DLD1 (cell line): ENCODE measurements around the gene MMRN2.
"Not testable (repeated sequence)": the region's sequence is repeated elsewhere in the genome, so short reads cannot be mapped to it uniquely, and the experiment has no call there.

ENCODE experiments used
- in situ Hi-C: cut with HindIII; loops from 2 replicates; pipeline ENCODE4 v1.10.0; 2017; ENCODE audit warnings: low sequenced_read_pairs

The MMRN2 gene

DNA sequence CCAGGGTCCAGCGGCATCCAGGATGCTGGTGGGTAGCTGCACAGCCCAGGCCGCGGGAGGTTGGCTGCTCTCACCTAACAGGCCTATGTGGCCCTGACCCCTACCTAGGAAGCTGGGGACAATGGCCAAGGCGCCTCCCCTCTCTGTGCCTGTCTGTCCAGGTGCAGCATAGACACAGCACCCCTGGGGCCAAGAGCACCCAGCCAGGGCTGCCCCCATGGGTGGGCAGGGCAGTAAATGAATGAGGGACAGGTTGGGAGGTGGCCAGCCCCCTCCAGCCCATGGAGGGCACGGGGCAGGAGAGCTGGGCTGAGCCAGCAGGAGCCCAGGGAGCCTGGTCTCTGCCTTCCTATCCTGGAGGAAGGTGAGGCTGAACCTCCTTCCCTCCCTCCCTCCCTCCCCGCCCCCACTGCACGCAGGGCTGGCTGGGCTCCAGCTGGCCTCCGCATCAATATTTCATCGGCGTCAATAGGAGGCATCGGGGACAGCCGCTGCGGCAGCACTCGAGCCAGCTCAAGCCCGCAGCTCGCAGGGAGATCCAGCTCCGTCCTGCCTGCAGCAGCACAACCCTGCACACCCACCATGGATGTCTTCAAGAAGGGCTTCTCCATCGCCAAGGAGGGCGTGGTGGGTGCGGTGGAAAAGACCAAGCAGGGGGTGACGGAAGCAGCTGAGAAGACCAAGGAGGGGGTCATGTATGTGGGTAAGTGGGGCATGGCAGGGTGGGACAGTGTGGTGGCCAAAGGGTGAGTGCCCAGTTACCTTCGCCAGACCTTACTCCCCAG, 893 bp upstream of the MMRN2 start, which contains the start of gene SNCG:
Gene SNCG, plus strand, starts transcription at position 484 of the 785 bp plus-strand sequence. Its CDS starts 99 bp downstream, at position 583.
- in situ Hi-C loops, result no loop called here

DNA sequence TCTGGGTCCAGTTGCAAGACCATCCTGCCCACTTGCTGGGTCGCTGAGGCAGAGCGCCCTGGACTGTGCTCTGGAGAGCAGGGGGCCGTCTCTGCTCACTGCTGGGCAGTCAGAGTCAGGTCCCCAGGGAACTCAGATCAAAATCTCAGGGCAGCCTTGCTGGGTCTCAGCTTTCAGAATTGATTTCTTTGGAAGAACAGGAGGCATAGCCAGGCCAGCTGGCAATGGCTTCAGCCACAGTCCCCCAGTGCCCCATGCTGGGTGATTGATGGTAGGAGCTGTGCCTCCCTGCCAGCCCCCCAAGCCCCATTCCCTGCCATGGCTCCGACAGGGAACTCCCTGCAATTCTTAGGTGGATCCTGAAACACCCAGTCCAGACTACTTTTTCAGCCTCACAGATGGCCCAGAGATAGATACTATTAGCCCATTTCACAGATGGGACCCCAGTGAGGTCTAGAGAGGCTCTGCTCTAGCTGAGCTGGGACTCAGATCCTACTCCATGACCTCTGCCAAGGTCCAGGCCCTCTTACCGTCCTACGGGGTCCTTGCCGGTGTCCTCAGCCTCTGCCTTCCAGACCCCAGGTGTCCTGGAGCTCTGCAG, 467 bp downstream of the MMRN2 start:
- in situ Hi-C loops, result no loop called here

DNA sequence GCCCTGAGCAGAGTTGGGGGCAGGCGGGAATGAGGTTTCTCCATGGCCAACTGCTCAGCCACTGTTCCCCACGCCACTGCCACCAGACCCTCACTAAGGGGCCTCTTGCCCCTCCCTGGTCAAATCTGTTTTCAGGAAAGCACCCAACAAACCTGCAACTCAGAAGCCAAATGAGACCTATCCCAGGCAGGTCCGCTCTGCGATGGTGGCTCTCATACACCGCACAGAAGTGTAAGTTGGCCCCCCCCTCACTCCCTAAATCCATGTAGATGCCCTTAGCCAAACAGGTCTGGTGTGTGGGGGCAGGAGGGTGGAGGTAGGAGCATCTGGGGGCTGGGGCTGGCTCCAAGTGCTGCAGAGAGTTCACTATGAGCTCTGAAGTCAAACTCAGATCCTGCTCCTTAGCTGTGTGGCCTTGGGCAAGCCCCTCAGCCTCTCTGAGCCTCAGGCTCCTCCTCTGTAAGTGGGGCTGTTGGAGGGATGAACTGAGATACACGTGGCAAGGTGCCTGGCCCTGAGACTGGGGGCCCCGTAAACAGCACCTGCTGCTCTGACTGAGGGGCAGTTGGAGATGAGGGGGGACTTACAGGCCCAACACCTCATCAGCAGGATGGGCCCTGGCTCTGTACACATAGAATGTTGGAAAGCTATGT, 1.1 kb downstream of the MMRN2 start:
- in situ Hi-C loops, result no loop called here

DNA sequence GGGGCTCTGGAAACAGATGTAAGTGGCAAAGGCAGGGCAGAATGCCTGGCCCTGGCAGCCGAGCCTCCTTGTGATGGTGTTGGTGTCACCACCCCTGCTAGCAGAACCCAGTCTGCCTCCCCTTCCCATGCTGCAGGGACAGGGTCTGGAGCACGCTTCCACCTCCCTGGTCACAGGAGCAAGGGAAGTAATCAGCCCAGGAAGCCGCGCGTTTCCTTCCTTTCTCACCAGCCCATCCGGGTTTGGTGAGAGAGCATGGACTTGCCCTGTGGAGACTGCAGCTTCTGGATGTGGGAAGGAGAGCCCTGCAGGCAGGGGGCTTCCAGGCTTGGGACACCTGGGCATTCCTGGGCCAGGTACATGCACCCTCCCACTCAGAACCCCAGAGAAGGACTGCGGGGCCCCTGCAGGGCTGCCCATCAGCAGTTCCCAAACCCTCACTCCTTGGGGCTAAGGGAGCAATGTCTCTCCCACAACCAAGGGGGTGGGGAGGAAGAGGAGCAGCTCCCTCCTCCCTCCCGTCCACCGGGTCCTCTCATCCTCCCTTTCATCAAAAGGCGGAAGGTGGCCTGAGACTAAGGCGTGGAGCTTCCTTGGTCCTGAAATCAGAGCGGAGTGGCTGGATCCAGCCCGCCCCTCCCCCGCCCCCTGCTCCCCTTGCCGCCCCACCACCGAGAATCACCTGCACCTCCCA, 1.8 kb downstream of the MMRN2 start:
- in situ Hi-C loops, result no loop called here

DNA sequence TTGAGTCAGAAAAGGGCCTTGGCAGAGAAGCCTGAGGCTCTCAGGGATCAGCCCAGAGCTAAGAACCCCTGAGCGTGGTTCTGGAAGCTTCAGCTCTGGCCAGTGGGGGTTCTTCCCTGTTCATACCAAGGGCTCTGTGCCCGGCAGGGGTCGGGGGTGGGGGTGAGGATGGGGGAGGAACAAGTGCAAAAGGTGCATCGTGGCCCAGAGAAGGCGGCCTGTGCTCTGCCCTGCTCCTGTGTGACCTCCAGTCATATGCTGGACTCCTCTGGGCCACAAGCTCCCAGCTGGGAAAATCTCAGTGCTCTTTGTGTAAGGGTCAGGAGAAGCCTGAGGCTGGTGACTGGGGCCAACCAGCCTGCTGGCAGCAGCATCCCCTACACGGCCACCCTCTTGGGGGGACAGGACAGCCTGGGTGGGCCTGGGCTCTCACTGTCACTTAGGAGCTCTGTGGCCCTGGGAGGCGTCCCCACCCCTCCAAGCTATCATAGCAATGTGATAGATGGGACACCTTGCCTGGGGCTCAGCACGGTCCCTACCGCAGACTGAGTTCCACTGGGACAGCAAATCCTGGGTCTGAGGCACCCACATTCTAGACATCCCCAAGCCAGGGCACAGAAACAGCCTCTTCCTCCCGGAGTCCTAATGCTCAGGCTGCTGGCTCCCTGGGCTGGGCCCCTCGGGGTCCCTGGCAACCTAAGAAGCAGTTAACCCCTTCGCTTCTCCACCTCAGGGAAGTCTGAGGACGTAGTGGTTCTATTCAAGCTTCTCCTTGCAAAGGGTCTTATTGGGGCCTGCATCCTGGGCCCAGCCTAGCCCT, 2.5 kb downstream of the MMRN2 start:
- in situ Hi-C loops, result no loop called here

DNA sequence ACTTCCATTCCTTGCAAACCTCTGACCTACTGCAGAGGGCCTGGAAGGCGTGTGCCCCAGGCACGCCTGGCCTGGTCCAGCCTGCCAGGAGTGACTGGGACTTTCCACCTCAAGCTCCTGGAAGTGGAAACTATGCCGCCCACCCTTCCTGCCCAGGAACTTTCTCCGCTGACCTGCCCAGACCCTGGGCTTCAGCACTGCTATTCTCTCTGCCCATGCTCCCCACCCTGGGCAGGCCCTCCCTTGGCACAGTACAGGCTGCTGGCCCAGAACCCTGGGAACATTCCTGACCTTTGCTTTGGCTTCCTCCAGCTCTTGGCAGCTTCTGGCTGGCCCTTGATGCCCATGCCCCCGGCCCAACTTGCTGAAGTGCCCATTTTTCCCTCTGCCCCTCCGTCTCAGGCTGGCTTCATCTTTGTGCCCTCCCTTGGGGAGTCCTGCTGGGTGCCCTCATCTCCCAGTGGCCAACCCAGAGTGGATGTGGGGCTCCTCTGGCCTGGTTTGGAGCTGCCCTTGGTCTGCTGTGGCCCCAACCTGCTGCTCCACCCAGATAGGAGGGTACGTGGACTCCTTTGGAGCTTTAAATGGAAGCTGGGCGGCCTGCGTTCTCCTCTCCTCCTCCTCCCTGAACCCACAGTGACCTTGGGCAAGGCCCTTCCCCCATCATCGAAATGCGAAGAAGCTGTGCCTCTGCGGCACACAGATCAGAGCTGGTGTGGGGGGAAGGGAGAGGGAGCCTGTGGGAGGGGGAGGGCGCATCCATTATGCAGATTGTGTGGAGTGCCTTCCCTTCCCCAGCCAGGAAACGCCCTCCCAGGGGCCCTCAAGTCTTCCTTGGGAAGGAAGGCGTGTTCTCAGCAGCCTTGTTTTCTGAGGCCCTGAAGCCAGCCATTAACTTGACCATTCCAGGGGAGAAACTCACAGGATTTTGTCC, 3.4 kb downstream of the MMRN2 start:
- in situ Hi-C loops, result no loop called here

DNA sequence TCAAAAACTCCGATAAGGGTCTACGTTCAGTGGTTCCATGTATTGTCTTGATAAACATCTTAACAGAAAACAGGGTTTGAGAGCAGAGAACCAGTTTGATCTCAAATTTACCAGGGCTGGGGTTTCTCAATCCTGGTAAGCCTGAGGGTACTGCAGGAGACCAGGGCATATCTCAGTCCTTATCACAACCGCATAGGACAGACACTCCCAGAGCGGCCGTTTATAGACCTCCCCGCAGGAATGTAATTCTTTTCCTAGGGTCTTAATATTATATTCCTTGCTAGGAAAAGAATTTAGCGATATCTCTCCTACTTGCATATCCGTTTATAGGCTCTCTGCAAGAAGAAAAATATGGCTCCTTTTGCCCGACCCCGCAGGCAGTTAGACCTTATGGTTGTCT, 4.7 kb downstream of the MMRN2 start:
- in situ Hi-C loops, result not testable (repeated sequence)

DNA sequence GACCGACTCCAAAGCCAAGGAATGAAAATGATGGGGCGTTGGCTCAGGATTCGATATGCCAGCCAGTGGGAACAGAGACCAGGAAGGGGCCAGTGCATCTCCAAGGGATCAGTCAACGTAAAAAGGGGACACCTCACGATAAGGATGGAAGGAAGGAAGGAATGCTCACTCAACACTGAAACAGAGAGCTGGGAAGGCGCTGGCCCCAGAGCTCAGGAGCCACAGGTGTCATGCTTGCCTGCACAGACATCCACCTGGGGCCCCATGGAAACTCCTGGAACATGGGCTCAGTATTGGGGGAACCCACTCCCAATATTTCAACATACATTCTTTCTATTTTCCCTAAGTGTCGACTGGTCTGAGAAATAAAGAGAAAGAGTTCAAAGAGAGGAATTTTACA, 5.3 kb downstream of the MMRN2 start:
- in situ Hi-C loops, result no loop called here

DNA sequence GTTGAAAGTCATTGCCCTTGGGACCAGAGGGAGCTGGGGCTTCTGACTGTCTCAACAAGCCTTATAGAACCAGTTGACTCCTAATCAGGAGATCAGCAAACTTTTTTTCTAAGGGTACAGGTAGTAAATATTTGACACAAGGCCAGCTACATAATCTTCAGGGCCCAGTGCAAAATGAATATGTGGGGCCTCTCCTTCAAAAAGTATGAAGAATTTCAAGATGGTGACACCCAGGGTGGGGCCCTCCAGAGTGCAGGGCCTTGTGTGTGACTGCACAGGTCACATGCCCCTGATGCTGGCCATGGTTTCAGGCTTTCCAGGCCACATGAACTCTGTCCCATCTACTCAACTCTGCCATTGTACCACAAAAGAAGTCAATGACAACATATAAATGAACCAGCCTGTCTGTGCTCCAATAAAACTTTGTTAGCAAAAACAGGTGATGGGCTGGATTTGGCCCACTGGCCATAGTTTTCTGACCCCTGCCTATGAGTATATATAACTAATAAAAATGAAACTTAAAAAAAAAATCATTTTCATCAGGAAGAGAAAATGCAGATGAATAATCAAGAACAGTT, 6.1 kb downstream of the MMRN2 start:
- in situ Hi-C loops, result no loop called here

DNA sequence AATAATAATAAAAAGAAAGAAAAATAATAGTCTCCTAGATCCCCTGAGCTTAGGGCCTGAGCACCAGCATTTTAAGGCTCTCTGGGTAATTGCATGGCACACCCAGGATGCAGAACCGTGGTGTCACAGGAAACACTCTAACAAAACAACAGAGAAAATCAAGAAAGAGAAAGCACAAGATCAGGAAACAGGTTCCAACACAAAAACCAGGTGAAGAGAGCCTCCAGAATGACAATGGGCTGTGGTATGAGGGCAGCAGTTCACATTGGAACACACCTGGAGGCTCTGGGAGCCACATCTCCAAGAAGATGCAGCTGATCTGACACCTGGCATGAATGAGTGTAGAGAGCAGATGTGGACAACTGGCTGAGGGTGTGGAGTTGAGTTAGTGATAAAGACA, 7.1 kb downstream of the MMRN2 start:
- in situ Hi-C loops, result no loop called here

DNA sequence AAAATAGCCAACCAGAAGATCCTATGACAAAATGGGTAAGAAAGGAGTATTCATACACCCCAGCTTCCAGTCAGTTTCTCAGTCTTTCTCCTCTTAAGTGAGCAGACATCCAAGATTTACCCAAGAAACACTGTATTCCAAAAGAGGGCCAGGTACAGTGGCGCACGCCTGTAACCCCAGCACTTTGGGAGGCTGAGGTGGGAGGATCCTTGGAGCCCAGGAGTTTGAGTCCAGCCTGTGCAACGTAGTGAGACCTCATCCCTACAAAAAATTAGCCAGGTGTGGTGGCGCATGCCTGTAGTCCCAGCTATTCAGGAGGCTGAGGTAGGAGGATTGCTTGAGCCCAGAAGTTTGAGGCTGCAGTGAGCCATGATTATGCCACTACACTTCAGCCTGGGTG, 9.6 kb downstream of the MMRN2 start:
- in situ Hi-C loops, result not testable (repeated sequence)

DNA sequence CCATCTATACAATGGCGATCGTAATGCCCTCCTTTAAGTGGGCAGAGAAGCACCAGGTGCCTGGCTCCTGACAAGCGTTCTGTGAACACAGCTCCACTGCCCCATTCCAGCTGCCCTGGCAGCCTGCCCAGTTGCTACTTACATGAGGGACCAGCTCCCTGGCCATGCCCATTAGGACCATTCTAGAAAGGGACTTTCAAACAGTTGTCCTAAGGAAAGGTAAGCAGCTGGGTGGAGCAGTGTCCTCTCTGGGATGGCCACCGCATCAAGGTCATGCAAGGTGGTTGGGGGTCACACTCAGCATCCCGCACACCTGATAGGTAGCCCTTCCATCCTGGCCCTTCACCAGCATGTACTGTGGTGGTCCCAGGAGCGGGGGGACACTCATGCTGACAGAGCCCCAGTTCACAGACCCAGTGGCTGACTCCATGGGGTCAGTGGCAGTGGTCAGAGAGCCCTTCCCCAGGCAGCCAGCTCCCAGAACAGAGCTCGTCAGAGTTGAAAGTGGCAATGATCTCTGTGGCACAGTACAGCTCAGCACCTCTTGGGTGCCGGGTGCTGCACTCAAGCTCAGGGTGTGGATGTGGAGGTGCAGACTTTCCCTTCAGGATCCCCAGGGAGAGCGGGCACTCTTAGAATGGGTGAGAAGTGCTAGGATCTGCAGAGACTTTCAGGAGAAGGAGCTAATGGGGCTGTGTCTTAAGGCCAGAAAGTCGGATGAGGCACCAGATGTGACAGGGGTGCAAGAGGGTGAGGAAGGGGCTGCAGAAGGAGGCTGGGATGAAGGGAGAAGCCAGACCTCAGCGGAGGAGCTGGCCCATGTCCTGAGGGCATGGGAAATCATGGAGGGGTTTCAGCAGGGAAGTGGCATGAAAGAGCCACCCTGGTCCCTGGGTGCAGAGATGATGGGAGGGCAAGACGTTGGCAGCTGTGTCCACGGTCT, 10.9 kb downstream of the MMRN2 start:
- in situ Hi-C loops, result no loop called here

DNA sequence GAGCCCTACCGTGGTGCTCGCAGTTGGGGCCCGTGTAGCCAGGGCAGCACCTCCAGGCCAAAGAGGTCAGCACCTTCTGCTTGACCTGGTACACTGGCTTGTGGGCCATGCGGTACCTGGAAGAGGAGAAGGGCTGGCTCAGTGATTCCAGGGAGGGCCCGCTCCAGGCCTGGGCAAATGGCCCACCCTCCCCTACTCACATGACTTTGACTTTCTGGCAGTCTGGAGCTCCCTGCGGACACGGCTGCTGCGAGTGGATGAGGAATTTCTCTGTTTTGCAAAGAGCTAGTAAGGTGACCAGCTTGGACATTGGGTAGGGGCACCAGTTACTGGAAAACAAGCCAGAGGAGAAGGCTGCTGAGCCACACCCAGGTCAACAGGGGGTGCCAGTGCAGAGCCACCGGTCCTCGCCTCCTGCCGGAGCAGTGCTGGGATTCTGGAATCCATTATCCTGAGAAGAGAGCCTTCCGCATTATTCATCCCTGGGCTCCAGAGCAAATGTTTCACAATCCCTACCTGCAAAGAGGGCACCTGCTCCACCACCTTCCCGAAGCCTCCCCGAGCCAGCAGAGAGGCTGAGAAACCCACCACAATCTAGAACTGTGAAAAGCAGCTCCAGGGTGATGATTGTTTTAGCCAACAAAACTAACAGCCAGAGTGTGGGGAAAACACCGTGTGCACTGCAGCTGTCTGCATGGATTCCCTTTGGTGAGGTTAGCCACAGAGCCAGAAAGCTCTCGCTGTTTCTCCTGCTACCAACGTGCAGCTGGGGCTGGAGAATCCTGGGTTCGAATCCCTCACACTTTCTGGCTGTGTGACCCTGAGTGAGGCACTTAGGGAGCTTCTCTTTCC, 11.8 kb downstream of the MMRN2 start:
- in situ Hi-C loops, result no loop called here

DNA sequence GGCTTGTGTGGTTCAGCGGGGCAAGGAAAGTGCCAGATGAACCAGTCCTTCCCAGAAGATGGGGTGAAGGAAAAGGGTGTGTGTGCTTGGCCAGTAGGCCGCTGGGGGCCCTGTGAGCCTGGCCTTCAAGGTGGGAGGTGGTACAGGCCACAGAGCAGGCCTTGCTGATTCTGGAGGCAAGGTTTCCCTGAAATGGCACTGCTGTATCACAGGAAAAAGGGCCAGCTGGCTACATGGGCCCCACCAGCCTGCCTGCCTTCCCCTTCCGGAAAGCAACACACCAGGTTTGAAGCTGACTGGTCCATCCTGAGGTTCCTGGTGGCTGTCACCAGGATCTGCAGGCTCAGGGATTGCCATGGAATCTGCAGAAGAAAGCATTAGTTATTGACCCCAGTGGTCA, 12.5 kb downstream of the MMRN2 start:
- in situ Hi-C loops, result no loop called here

DNA sequence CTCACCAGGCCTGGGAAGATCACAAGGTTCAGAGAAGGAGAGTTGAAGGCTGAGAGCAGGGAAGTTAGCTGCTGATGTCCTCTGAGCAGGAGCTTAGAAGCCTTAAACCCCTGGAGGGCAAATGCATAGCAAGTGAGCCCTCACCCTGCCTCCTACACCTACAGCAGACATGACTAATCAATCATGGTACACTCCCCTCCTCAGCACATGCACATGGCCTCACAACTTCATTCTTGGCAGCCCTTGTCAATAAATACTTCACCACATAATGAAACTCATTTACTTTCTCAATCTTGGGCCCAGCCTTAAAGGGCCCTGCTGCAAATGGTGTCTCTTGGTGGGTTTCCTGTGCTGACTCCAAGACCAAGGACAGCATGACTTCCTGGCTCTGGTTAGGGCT, 12.9 kb downstream of the MMRN2 start:
- in situ Hi-C loops, result no loop called here

DNA sequence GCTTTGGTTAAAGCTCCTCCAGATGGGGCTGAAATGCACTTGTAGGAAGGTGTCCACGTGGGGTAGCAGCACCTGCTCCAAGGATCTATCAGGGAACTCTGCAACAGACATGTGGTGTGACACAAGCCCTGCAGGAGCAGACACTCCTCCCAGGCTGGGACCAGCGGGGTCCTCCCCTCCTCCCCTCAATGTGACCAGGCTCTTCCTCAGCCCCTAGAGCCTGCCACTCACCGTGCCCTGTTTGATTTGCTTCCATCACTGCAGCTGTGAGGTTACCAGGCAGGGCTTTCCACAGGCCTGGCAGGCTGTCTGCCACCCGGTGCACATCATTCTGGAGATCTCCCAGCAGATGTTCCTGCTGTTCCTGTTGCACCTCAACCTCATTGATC, 13.4 kb downstream of the MMRN2 start:
- in situ Hi-C loops, result no loop called here

DNA sequence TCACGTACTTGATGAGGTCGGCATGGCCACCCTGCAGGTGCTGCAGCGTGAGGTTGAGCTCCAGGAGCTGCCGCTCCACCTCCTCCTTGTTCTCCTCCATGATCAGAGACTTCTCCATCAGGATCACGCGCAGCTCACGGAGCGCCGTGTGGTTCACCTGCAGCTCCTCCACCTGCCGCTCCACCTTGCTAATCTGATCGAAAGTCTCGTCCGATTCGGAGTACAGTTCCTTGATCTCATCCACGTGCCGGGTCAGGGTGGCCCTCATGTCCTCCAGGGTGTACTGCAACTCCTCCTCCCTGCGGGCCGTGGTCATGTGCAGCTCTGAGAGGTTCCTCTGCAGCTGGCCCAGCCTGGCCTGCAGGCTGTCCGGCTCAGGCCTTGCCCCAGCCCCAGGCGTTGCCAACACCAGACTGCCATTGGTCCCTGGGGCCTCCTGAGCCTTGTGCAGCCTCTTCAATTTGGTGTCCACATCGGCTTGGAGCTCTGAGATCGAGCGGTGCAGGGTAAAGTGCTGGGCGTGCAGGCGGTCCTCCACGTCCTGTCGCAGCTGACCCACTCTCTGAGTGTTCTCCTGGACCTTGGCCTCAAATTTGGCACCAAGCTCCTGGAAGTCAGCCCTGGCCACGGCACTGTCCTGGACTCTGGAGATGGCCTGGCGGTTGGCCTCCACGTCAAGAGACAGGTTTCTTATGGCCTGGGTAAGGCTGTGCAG, 13.9 kb downstream of the MMRN2 start:
- in situ Hi-C loops, result no loop called here
